ENCODE data around the gene KDM4D.

DNA sequence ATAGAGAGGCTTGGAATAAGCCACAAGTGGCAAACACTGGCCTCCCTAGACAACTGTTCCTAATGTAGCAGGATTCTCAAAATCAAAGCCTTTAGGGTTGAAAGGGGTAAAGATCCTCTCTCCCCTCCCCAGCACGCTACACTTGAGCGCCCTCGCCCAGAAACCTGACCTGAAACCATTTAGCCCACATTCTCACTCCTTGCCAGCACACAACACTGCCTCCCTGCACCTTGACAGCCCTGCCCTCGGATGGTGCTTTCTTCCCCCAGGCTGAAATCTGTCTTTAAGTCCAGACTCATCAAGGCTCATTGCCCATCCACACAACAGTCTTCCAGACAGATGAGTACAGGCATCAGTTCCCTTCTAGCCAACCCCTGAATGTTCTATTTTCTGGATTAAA lies 26.7 kb upstream of the KDM4D start:
- TF ChIP-seq, protein P1, sequence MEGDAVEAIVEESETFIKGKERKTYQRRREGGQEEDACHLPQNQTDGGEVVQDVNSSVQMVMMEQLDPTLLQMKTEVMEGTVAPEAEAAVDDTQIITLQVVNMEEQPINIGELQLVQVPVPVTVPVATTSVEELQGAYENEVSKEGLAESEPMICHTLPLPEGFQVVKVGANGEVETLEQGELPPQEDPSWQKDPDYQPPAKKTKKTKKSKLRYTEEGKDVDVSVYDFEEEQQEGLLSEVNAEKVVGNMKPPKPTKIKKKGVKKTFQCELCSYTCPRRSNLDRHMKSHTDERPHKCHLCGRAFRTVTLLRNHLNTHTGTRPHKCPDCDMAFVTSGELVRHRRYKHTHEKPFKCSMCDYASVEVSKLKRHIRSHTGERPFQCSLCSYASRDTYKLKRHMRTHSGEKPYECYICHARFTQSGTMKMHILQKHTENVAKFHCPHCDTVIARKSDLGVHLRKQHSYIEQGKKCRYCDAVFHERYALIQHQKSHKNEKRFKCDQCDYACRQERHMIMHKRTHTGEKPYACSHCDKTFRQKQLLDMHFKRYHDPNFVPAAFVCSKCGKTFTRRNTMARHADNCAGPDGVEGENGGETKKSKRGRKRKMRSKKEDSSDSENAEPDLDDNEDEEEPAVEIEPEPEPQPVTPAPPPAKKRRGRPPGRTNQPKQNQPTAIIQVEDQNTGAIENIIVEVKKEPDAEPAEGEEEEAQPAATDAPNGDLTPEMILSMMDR (conservative IDR thresholded peaks at IDR 0.05 in 1 of 2, IDR thresholded peaks at IDR 0.05 in 1 of 2; ENCODE audit: extremely low read depth in 1 of 2, insufficient read depth in 1 of 2, low read depth in 1 of 2, low read length in 2 of 2) = no peak
- TF ChIP-seq EZH2 (IDR thresholded peaks at IDR 0.05; ENCODE audit: borderline replicate concordance, low read length) = no peak

All from mammary epithelial cell (primary cell).